NCI-H2227 (cell line): ENCODE results near the gene CCM2.
"Not testable (repeated sequence)": the region's sequence is repeated elsewhere in the genome, so short reads cannot be mapped to it uniquely, and the experiment has no call there.

Experiments
- DNase-seq: peaks from one replicate; lab custom pipeline; 2025; ENCODE audit not compliant: unreplicated experiment; lab: John Stamatoyannopoulos, UW

CCM2 gene

GRCh38 chr7:45032421-45032820 is 32.4 kb downstream of the CCM2 start:
- DNase-seq, result no peak

DNA sequence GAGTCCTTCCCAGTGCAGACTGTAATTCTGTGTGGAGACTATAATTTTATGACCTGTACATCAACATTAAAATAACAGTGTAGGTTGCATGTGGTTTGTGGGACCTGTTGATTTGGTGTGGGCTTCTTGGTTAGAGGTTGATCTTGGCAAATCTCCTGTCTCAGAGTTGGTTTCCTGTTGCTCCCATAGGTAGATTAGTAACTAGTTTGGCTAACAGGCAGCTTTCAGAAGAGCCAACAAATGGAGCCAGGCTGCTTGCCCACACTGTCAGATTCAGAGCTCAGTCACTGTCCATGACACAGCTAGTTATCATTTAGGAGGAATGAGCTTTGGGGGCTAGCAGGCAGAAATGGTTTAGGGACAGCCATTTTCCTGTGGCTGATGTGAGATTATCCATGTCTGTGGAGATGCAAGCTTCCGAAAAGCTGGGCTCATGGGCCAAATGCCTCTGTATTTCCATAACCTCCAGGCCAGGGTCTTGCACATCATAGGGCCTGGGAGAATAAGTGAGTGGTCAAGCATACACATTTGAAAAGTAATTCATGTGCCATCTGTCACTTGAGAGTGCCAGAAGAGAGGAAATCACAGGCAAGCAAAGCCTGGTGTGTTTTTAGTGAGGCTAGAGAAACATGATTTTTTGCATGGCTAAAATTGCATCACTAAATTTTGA is 33.4 kb downstream of the CCM2 start:
- no peak for DNase-seq

DNA sequence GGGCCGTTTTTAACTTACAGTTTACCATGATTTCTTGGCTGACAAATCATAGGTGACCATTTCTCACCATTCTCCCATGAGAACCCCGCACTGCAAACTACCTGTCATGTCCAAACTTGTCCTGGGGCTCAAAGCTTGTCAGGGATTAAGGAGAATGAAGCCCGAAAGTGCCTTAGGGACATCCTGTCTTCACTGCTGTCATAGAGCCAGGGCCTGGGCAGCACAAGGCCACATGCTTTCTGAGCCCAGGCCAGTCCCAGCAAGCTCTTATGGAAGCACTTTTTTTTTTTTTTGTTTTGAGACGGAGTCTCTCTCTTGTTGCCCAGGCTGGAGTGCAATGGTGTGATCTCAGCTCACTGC is 33.9 kb downstream of the CCM2 start:
- DNase-seq, result no peak

- not testable (repeated sequence) for DNase-seq
Observed at GRCh38 chr7:45034710-45035109, 34.7 kb downstream of the CCM2 start.

DNA sequence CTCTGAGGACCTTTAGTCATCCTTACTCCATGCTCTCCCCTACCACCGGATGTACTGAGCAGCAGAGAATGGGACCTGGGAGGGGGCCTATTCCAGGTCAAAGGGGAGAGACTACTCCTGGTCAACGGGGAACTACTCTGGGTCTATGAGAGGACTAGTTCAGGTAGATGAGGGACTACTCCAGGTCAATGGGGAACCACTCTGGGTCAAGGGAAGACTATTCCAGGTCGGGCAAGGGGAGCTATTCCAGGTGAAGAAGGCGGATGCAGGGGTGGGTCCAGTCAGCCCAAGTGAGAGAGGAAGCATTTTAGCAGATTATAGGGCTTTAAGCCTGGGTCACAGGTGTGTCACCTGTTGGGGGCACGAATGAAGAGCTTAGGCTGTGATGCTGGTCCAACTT is 35.4 kb downstream of the CCM2 start:
- DNase-seq, result no peak

GRCh38 chr7:45035893-45036292 is 35.9 kb downstream of the CCM2 start:
- no peak for DNase-seq

DNA sequence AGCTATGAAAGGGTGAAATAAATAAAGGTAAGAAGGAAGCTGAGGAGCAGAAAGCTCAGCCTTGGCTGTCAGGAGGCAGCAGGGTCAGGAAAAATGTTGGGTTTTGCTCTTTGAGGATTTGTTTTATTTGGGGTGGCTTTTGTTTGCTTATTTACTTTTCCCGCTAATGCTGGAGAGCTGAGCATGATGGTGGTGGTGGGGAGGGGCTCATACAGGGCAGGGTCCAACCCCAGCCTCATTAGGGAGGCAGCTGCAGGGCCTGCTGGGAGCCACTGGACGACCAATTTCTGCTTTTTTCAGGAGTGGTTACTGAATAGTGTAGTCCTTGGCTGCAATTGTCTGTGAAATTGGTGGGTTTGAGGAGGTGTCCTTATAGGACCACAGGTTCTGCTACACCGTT is 36.3 kb downstream of the CCM2 start:
- peak; percentile 41 for DNase-seq

DNA sequence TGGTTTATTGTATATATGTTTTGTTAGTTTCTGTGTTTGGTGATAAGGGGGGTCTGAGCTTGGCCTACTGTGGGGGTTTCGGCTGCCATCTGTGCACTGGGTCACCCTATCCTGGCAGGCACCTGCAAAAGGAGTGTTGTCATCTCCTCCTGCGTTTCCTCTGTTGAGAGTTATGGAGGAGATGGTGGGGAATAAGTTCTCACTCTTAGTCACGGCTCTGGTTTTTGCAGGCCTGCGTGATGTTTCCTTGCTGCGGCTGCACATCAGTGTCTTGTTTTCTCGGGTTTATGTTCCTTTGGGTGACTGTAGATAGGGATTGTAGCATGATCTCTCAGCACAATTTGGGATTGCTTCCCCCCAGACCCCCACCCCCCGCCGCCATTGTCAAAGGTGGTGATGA is 36.8 kb downstream of the CCM2 start:
- DNase-seq, result no peak

DNA sequence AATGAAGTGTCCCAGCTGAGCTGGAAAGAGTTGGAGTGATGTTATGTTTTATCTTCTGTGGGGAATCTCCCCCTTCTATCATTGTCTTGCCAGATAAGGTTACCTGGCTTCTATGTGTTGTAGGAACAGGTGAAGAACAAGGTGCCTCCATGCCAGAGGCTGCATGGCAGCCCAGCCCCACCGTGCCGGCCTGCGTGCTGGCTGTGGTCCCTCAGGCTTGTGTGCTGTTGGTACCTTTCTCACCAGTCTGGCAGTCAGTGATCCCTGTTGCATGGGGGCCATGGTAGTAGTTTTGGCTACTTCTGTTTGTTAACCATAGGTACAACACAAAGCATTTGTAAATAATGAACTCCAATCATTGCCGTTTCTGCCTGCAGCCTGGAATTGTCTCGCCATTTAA is 37.9 kb downstream of the CCM2 start:
- no peak for DNase-seq

DNA sequence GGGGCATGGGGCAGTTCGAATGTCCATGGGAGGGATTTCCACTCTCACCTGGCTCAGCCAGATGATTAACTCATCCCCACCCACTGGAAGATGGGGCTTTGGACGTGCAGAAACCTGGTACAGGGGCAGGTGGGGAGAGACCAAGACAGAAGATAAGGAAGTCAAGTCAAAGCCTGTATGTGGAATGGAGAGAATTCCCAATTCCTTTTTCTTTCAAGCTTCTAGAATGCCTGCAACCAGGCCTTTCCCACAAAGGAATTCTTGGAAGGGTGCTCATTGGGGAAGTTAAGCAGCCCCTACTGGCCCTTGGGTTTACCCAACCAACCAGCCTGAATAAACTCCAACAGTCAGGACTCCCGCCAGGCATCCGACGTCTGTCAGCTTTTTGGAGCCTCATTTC is 39.1 kb downstream of the CCM2 start:
- DNase-seq, result no peak

- DNase-seq, result no peak
Observed at GRCh38 chr7:45044338-45044737, 44.3 kb downstream of the CCM2 start.

GRCh38 chr7:45048748-45049147 is 48.7 kb downstream of the CCM2 start:
- DNase-seq, result no peak

GRCh38 chr7:45050198-45050597 is 50.2 kb downstream of the CCM2 start:
- no peak for DNase-seq

GRCh38 chr7:45052011-45052410 is 52.0 kb downstream of the CCM2 start:
- DNase-seq, result no peak

GRCh38 chr7:45053401-45053800 is 53.4 kb downstream of the CCM2 start:
- DNase-seq, result no peak

DNA sequence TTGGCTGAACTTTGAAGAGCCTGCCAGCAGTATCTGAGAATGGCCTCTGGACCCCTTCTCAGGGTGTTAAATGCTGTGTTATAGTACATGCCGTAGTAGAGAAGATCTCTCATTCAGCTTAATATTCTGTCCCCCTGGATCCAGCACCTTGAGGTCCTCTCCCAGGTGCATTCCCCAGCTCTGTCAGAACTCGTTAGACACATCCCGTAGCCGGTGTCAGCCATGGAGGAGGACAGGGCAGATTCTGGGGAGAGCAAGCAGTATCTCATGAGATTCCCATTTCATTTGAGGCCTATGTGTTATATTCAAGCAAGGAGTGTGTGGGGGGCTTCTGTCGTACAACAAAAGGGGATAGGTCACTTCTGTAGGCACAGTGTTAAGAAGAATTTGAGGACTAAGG is 53.9 kb downstream of the CCM2 start:
- DNase-seq, result no peak

DNA sequence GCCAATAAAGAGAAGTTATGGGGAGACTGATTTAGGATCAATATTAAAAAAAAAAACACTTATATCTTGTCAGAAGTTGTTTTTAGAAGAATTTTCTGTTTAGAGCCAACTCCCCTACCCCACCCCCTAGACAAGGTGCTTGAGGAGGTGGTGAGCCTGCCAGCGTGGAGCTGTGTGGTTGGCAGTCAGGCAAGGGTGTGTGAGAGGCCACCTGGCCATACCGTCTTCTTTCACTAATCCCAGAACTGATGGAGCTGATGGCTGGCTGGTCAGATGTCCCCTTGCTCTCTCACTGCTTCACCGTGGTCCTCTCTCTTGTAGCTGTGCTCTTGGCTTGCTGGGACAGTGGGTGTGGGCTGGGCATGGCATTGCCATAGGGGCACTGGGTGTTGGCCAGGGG is 54.4 kb downstream of the CCM2 start:
- DNase-seq, result no peak

DNA sequence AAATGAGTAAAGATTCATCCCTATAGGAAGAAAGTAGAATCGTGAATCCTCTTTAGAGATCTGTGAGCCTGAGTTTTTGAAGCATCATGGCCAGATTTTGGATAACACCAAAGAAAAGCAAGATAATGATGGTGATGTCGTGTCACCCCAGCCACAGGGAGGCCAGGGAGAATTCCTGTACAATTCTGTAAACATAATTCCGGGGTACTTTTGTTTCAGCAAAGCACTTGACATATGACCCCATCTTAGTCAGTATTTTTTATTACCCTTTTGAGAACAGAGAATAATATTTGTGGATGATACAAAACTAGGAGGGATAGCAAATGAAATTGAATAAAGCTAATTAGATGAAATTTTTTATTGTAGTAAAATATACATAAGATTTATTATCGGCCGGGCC is 55.0 kb downstream of the CCM2 start:
- no peak for DNase-seq

- no peak for DNase-seq
Observed at GRCh38 chr7:45055594-45056219, 55.7 kb downstream of the CCM2 start.

DNA sequence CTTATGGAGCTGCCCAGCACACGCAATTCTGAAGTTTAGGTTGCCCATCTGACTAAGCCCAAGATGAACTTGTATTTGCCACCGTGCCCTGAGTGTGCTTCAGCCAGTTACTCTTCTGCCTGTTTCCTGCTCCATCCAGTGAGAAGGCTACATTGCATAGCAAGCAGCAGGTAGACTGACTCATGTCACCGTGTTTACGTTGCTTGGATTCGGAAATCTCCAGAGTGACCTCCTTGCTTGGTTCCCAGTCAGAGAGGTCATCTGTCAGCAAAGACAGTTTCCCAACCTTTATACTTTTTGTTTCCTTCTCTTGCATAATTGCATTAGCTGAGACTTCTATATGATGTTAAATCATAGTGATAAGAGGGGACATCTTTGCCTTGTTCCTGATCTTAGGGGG is 57.9 kb downstream of the CCM2 start:
- DNase-seq, result no peak

DNA sequence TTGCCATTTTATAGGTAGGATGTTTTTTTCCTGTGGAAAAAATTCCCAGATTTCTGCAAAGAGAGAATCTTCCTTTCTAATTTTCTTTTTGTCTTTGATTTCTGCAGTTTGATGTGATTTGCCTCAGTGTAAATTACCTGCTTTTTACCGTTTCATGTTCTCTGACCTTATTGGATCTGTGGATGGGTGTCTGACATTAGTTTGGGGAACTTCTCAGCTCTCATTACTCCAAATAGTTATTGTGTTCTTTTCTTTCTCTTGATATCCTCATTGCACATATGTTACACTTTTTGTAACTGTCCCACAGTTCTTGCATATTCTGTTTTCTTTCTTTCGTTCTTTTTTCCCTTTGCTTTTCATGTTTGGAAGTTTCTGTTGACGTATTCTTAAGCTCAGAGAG is 60.3 kb downstream of the CCM2 start:
- no peak for DNase-seq

DNA sequence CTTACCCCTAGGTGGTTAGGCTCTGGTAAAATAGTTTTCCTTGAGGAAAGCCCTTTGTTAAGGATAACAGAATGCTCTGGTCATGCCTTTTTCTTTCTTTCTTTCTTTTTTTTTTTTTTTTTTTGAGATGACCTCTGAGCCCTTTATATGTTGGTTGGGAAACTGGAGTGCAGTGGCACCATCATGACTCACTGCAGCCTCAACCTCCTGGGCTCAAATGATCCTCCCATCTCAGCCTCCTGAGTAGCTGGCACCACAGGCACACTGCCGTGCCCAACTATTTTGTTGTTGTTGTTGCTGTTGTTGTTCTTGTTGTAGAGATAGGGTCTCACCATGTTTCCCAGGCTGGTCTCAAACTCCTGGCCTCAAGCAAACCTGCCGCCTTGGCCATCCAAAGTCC is 61.4 kb downstream of the CCM2 start:
- DNase-seq, result no peak

DNA sequence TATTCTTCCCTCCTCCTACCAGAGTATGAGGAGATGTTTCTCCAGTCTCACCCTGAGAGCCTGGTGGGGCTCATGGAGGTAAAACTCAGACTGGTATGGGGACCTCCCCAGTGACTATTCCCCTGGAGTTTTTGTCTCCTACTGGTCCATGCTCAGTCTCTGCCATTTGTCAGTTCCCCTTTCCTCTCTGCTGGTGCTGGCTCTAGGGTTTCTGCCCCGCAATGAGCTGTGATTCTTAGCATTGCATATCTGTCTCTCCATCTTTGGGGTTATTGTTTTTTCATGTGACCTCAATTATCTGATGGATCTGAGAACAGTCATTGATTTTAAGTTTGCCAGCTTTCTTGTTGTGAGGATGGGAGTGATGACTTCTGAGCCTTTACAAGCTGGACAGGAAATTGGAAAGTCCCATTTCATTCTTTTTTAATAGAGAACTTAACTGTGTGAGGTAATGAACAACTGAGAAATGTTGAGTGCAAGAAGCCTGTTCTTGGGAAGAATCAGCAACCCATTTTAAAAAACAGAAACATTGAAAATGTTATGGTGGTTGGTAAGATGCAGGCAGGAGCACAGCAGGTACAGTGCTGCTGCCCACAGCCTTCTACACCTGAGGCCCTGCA is 61.9 kb downstream of the CCM2 start:
- DNase-seq, result no peak
